Measurements from ENCODE around the gene SH3PXD2A.

- TF ChIP-seq, protein P1, sequence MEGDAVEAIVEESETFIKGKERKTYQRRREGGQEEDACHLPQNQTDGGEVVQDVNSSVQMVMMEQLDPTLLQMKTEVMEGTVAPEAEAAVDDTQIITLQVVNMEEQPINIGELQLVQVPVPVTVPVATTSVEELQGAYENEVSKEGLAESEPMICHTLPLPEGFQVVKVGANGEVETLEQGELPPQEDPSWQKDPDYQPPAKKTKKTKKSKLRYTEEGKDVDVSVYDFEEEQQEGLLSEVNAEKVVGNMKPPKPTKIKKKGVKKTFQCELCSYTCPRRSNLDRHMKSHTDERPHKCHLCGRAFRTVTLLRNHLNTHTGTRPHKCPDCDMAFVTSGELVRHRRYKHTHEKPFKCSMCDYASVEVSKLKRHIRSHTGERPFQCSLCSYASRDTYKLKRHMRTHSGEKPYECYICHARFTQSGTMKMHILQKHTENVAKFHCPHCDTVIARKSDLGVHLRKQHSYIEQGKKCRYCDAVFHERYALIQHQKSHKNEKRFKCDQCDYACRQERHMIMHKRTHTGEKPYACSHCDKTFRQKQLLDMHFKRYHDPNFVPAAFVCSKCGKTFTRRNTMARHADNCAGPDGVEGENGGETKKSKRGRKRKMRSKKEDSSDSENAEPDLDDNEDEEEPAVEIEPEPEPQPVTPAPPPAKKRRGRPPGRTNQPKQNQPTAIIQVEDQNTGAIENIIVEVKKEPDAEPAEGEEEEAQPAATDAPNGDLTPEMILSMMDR (IDR thresholded peaks at IDR 0.05) = no peak
- no peak for TF ChIP-seq POLR2A (IDR thresholded peaks at IDR 0.05)
Measured at GRCh38 chr10:103696411-103697145, 158.8 kb downstream of the SH3PXD2A start.

All from sigmoid colon (tissue), 3 donors.